ENCODE data around the gene CD8A. TPM values are rescaled to one million over a fixed set of nuclear protein-coding genes. Genes with fewer than 3 reads are reported as not detected.
"Not testable (repeated sequence)": the region's sequence is repeated elsewhere in the genome, so short reads cannot be mapped to it uniquely, and the experiment has no call there.

Gene CD8A
- total and polyA plus RNA-seq, 3 experiments from 2014 or later = 359 to 924 (median 363) TPM

- H3K9me3 Mint-ChIP-seq; H3K27ac Mint-ChIP-seq; POLR2A ChIA-PET; H3K36me3 ChIP-seq (ENCODE audit: insufficient read depth, low read length); H3K36me3 Mint-ChIP-seq; H3K4me1 Mint-ChIP-seq; H3K4me1 ChIP-seq (ENCODE audit: insufficient read depth, low read length); H3K27me3 ChIP-seq (ENCODE audit: insufficient read depth, low read length, poor library complexity, severe bottlenecking); H3K27me3 Mint-ChIP-seq; DNase-seq; H3K27ac ChIP-seq (ENCODE audit: low read depth, low read length); H3K9me3 ChIP-seq (ENCODE audit: low read length); H3K4me3 ChIP-seq (ENCODE audit: low read length); CTCF ChIA-PET; H3K4me3 Mint-ChIP-seq: not testable (repeated sequence)
These were observed 55.8 kb downstream of the CD8A start for GRCh38 chr2:86734896-86735295.

Other genes with a start within 250 kb of the CD8A start
- 10 to 100 TPM; 51.7 to 58.9 TPM for gene CHMP3, start 227.5 kb downstream of the CD8A start, total RNA-seq
- gene CHMP3, start 227.5 kb downstream of the CD8A start, polyA plus RNA-seq = 70.1 TPM
- 10 to 100 TPM; 14.6 TPM for gene RNF103, start 167.0 kb downstream of the CD8A start, total RNA-seq
- 4.8 TPM for gene RNF103, start 167.0 kb downstream of the CD8A start, polyA plus RNA-seq
- 10 to 100 TPM; 57.7 to 63.5 TPM for gene RMND5A, start 70.6 kb downstream of the CD8A start, total RNA-seq
- 20.7 TPM for gene RMND5A, start 70.6 kb downstream of the CD8A start, polyA plus RNA-seq
- gene CD8B, start 71.0 kb upstream of the CD8A start, total RNA-seq = 100 to 1,000 TPM; 259 to 273 TPM
- gene CD8B, start 71.0 kb upstream of the CD8A start, polyA plus RNA-seq = 908 TPM
- gene RGPD1, start 151.2 kb upstream of the CD8A start, total RNA-seq = 1 to 10 TPM in 1 of 2 experiments, under 1 TPM in 1; 0.92 to 2.2 TPM
- gene RGPD1, start 151.2 kb upstream of the CD8A start, polyA plus RNA-seq = 2.1 TPM
- 1 to 10 TPM; 3.2 to 4.4 TPM for gene PLGLB1, start 230.9 kb upstream of the CD8A start, total RNA-seq
- 1.9 TPM for gene PLGLB1, start 230.9 kb upstream of the CD8A start, polyA plus RNA-seq

Measured in CD8-positive, alpha-beta memory T cell (primary cell).